ENCODE measurements around the gene C6orf141. TPM values are rescaled to one million over a fixed set of nuclear protein-coding genes. Genes with fewer than 3 reads are reported as not detected.

The C6orf141 gene
- total RNA-seq, 1 donor from 2014 or later, result 3.9 TPM

DNA sequence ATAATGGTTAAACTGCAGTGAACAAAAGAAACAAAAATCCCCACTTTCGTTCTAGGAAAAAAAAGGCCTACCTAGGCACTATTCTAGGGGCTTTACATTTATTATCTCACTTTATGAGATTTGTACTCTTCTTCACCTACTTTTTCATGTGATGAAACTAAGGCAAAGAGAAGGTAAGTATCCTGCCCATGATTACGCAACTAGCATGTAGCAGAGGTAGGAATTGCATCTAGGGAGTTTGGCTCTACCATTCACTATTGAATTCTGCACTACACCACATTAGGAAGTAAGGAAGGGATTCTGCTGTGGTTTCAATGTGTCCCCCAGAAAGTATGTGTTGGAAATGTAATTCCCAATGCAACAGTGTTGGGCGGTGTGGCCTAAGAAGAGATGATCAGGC, 11.4 kb upstream of the C6orf141 start:
- DNase-seq (ENCODE audit: low spot score), result no peak

DNA sequence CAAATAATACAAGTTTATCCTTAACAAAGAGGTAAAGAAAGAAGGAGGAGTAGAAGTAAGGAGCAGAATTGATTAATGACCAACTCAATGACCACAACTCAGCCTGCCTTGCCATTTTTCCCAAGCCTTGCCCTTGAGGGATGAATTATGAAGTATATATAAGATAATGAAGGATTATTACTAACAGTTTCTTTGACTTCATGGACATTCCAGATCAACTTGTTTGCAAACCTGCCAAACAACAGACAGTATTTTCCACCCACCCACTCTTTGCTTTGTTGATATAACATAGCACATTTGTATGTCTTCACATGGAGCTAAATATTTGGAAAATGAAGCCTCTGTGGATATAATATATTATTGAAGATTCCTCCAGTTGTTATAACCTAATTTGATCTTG, 9.9 kb upstream of the C6orf141 start:
- DNase-seq (ENCODE audit: low spot score), result no peak

- no peak for DNase-seq (ENCODE audit: low spot score)
These were observed 9.2 kb upstream of the C6orf141 start for GRCh38 chr6:49541210-49541724.

GRCh38 chr6:49541936-49542335, 8.5 kb upstream of the C6orf141 start:
- DNase-seq (ENCODE audit: low spot score), result no peak

DNA sequence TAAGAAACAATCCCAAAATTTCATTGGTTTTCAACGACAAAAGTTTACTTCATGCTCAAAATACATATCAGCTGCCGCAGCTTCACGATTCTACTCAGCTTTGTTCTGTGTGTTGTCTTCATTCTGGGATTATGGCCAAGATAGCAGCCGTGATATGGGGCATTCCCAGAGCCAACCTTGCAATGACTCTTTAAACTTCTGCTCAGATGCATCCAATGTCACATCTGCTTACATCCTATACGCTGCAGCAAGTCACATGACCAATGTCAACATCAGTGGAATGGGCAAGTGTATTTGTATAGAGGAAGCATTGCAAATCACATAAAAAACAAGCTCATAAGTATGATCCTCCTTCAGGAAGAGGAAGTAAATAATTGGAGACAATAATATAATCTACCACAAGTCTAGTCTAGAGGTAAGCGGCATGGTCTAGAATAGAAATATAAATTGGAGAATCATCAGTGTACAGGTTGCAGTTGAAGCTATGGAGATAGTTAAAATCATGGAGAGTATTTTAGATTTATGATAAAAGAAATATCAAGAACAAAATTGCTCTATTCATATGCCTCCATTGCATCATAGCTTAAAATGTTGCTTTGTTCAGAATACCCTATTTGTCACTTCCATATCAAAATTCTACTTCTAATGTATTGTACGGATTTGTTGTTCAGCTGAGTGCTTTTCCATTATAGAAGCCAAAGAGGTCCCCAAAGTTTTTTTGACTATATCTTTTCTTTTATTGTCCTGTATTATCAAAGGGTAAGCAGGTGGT, 7.2 kb upstream of the C6orf141 start:
- DNase-seq (ENCODE audit: low spot score), result no peak

DNA sequence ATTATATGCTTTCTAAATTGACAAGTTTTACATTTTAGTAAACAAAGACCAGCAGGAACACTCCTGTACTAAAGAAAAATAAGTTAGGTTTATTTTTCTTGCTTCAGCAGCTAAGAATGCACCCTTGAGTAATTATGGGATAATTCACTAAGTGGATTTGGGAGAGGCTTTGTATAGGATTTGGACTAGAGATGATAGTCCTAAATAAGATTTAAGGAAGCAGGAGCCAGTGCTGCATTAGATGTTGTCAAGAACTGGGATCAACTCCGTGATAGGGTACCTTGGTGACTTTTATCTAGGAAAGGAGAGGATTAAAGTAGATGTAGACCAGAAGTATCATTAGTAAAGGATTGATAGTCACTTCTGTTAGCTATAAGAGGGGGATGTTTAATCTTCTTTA, 4.1 kb upstream of the C6orf141 start:
- no peak for DNase-seq (ENCODE audit: low spot score)

DNA sequence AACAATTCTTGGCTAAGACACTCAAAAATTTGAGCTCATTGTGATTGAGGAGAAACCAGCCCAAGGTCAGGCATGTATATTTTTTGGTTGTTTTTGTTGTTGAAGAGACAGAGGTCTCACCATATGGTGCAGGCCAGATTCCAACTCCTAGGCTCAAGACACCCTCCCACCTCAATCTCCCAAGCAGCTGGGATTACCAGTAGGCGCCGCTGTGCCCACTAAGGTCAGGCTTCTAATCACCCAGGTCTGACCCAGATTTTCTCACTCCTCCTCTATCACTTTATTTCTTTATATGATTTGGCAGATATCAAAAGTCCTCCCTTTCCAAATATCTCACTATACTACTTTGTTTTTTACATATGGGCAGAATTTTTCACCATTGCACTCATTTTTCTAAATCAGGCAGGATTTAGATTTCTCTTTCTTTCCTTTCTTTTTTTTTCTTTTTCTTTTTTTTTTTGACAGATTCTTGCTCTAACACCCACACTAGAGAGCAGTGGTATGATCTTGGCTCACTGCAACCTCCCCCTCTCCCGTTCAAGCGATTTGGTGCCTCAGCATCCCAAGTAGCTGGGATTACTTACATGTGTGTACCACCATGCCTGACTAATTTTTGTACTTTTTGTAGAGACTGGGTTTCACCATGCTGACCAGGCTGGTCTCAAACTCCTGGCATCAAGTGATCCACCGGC, 1.7 kb upstream of the C6orf141 start:
- no peak for DNase-seq (ENCODE audit: low spot score)

- DNase-seq (ENCODE audit: low spot score), result no peak
These were observed 577 bp upstream of the C6orf141 start for GRCh38 chr6:49549691-49550491.

DNA sequence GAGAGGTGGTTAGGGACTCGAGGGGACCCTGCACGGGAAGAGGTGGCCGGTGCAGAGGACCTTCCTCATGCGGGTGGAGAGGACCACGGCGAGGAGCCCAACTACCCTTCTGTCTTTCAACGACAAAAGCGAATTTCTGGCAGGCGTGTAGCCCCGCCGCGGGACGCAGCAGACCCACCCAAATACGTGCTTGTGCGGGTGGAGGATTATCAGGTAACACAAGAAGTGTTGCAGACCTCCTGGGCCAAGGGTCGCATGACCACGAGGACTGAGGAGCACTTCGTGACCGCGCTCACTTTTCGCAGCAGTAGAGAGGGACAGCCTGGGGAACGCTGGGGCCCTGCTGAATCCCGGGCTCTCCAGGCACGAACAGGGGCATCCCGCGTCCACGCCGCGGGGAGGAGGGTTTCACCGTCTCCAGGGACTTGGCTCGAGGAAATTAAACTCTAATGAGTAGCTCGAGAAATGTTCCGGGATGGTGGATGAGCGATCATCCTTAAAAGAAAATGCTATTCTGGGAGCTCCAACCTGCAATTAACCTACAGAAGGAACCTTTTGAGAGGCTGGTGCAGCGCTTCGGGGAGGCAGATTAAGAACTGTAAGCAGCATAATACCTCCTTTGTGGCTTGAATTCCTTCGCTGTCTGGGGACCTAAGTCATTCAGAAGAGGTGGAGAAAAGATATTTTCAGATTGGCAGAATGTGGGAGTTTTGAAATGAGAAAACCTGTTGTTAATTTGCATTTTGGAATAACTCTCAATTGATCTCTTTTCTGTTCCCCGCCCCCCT, 804 bp downstream of the C6orf141 start:
- no peak for DNase-seq (ENCODE audit: low spot score)

DNA sequence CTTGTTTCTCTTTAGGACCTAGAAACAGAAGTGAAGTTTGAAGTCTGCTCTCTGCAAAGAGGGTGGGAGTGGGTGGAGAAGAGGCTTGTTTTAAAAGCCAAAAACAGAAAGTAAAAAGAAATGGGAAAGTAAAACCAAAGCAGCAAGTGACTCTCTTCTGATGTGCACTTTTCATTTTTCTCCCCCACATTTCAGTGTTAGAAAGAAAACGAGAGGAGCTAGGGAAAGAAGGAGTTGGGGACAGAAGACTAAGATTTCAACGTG, 1.3 kb downstream of the C6orf141 start:
- DNase-seq (ENCODE audit: low spot score), result no peak

GRCh38 chr6:49552596-49552995, 2.1 kb downstream of the C6orf141 start:
- DNase-seq (ENCODE audit: low spot score), result no peak

DNA sequence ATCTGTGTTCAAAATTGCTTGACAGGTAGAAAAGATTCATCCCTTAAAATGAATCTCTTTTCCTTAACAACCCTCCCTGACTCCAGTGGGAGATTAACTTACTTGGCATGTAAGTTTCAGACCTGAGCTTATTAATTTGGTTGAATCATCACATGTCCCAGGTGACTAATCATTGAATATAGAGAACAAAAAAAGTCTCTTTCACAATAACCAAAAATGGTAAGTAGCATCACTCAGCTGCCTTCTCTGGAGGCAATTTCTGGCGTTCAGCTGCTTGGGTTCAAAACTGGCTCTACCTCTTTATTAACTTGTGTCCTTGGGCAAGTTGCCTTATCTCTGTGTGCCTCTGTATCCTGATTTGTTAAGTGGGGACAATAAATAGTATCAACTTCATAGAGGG, 2.9 kb downstream of the C6orf141 start:
- no peak for DNase-seq (ENCODE audit: low spot score)

GRCh38 chr6:49555951-49556350, 5.5 kb downstream of the C6orf141 start:
- DNase-seq (ENCODE audit: low spot score), result no peak

- no peak for DNase-seq (ENCODE audit: low spot score)
These were observed 6.0 kb downstream of the C6orf141 start for GRCh38 chr6:49556429-49556837.

DNA sequence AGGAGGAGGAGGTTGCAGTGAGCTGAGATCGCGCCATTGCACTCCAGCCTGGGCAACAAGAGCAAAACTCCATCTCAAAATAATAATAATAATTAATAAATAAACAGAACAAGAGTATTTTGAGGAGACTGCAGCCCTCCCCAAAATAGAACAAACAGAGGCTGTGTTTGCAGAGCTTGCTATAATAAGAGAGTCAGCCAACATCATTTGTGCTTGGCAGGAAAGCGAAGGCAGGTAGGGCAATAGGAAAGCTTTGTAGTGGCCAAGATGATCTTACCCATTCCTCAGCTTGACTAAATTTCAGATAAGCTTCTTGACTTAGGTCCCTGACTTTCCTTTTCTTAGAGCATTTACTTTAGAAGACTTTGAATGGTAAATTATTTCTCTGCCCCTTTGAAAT, 6.7 kb downstream of the C6orf141 start:
- no peak for DNase-seq (ENCODE audit: low spot score)

- DNase-seq (ENCODE audit: low spot score), result no peak
These were observed 7.8 kb downstream of the C6orf141 start for GRCh38 chr6:49558238-49558637.

DNA sequence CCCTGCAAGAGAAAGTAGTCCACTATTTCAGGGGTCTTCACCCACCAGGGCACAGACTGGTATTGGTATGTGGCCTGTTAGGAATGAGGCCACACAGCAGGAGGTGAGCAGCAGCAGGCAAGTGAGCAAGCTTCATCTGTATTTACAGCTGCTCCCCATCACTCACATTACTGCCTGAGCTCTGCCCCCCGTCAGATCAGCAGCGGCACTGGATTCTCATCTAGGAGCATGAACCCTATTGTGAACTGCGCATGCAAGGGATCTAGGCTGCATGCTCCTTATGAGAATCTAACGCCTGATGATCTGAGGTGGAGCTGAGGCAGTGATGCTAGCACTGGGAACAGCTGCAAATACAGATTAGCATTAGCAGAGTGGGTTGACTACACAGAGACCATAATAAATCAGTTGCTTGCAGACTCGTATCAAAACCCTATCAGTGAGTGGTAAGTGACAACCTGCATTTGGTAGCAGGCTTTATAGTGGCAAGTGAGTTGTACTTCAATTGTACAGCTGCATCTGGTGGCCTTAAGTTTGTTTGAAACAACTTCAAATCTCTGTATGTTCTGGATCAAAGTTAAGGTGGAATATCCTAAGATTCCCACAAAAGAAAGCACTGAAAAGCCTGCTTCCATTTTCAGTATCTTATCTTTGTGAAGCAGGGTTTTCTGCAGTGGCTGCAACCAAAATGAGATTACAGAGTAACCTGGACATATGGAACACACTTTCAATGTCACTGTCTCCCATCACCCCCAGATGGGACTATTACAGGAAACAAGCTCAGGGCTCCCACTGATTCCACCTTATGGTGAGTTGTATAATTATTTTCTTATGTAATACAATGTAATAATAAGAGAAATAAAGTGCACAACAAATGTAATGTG, 12.8 kb downstream of the C6orf141 start:
- DNase-seq (ENCODE audit: low spot score), result no peak

- DNase-seq (ENCODE audit: low spot score), result no peak
These were observed 14.1 kb downstream of the C6orf141 start for GRCh38 chr6:49564552-49564951.

GRCh38 chr6:49565261-49565660, 14.8 kb downstream of the C6orf141 start:
- no peak for DNase-seq (ENCODE audit: low spot score)

- no peak for DNase-seq (ENCODE audit: low spot score)
These were observed 15.4 kb downstream of the C6orf141 start for GRCh38 chr6:49565855-49566254.
